Fibroblast of lung (primary cell): Measurements from ENCODE around the gene PCGF1. TPM values are rescaled to one million over a fixed set of nuclear protein-coding genes. Genes with fewer than 3 reads are reported as not detected.

Source experiments
- DNase-seq, 2 donors: peaks; one replicate each; pipeline versions ENCODE4 v3.0.0 to v3.0.0-alpha.2; 2010; ENCODE audit warnings: low read depth in 2 of 2
- H2AFZ ChIP-seq: 2 replicates; pipeline ENCODE4 v1.5.1; 2012; ENCODE audit warnings: low read length, control low read depth, inconsistent platforms
- H3K27ac ChIP-seq: 2 replicates; pipeline ENCODE4 v1.5.1; 2011; ENCODE audit warnings: low read length, control low read depth; ENCODE audit not compliant: insufficient read depth
- H3K27me3 ChIP-seq: 2 replicates; pipeline ENCODE4 v1.5.1; 2011; ENCODE audit warnings: mild to moderate bottlenecking, low read length; ENCODE audit not compliant: control insufficient read depth, insufficient read depth
- H3K36me3 ChIP-seq: 2 replicates; pipeline ENCODE4 v1.5.1; 2011; ENCODE audit warnings: low read length; ENCODE audit not compliant: control insufficient read depth, insufficient read depth
- H3K4me1 ChIP-seq: 2 replicates; pipeline ENCODE4 v1.5.1; 2011; ENCODE audit warnings: low read length; ENCODE audit not compliant: control insufficient read depth, insufficient read depth; ENCODE audit errors: extremely low read depth
- H3K4me2 ChIP-seq: 2 replicates; pipeline ENCODE4 v1.5.1; 2011; ENCODE audit warnings: low read length, control low read depth; ENCODE audit not compliant: insufficient read depth; ENCODE audit errors: extremely low read depth
- H3K4me3 ChIP-seq, 4 experiments: fragments of 200-600 bp in 1 of 4; sonication (generic) in 1 of 4; replicated peaks in 1 of 4; 2 replicates each; pipeline ENCODE4 v1.5.1; 2011 to 2016; ENCODE audit warnings: low read length in 4 of 4, low read depth in 3 of 4, mild to moderate bottlenecking in 3 of 4, control low read depth in 2 of 4, inconsistent platforms in 1 of 4, mixed read lengths in 1 of 4; ENCODE audit not compliant: insufficient read depth in 1 of 4; ENCODE audit errors: control extremely low read depth in 1 of 4
- H3K79me2 ChIP-seq: 2 replicates; pipeline ENCODE4 v1.5.1; 2012; ENCODE audit warnings: mild to moderate bottlenecking, low read length, inconsistent platforms; ENCODE audit not compliant: control insufficient read depth, insufficient read depth
- H3K9ac ChIP-seq: 2 replicates; pipeline ENCODE4 v1.5.1; 2011; ENCODE audit warnings: mild to moderate bottlenecking, low read length, control low read depth; ENCODE audit not compliant: insufficient read depth
- H3K9me3 ChIP-seq: 2 replicates; pipeline ENCODE4 v1.5.1; 2012; ENCODE audit warnings: low read depth, low read length; ENCODE audit not compliant: control insufficient read depth, insufficient read depth
- H4K20me1 ChIP-seq: 2 replicates; pipeline ENCODE4 v1.5.1; 2011; ENCODE audit warnings: low read length; ENCODE audit not compliant: control insufficient read depth, insufficient read depth; ENCODE audit errors: extremely low read depth
- CTCF ChIP-seq, 2 donors: IDR thresholded peaks in 1 of 2; conservative IDR thresholded peaks in 1 of 2; 1 replicate in 1 of 2; 2 replicates in 1 of 2; pipeline ENCODE4 v1.5.1; 2011 to 2012; ENCODE audit warnings: low read length in 2 of 2, control low read depth in 1 of 2, inconsistent platforms in 1 of 2, low read depth in 1 of 2, mild to moderate bottlenecking in 1 of 2
- EZH2 ChIP-seq: IDR thresholded peaks from 2 replicates; pipeline ENCODE4 v1.5.1; 2012; ENCODE audit warnings: low read length, control low read depth, mild to moderate bottlenecking; ENCODE audit errors: missing control alignments
- polyA minus RNA-seq: library from RNA; depleted of rRNA, polyadenylated mRNA; stranded (reverse); fragments of >200 nt; gene quantifications from 2 replicates; pipeline ENCODE4 v1.2.3, GENCODE V29; 2011; ENCODE audit warnings: low replicate concordance
- polyA plus RNA-seq, 2 donors: library from polyadenylated mRNA; depleted of rRNA in 1 of 2; stranded (reverse) in 1 of 2; unstranded in 1 of 2; fragments of >200 nt; gene quantifications; 2 replicates each; pipeline ENCODE4 v1.2.1, GENCODE V29; 2011 to 2012; ENCODE audit warnings: missing spikeins in 1 of 2
- total RNA-seq: library from RNA; depleted of rRNA; stranded (reverse); fragments of >200 nt; gene quantifications from 2 replicates; pipeline ENCODE4 v1.2.1, GENCODE V29; 2014

The PCGF1 gene
- total RNA-seq: 31.3 and 35.5 TPM in 2 replicates
- 23.8 and 25.4 TPM in 2 replicates for polyA plus RNA-seq
- polyA plus RNA-seq (2012): 19.8 and 22.0 TPM in 2 replicates
- 21.2 and 34.4 TPM in 2 replicates for polyA minus RNA-seq

GRCh38 chr2:74507145-74507925 lies at the start of gene PCGF1:
Gene PCGF1, minus strand, starts transcription at chr2:74507695. Its CDS starts 27 bp downstream, at chr2:74507668.
- Histone ChIP-seq H3K36me3 (peaks cover 4% of the 10 kb centered on the region), H2AFZ (peak within 1 kb of the TSS; percentile 95), H3K27ac (peak within 1 kb of the TSS; percentile 99), H3K79me2 (peaks cover 15% of the 10 kb centered on the region), H3K4me1 (peaks cover 10% of the 10 kb centered on the region), H3K27me3 (peaks cover 16% of the 10 kb centered on the region), H3K9me3 (no peaks in the 10 kb centered on the region), H3K9ac (peak within 1 kb of the TSS; percentile 98), H4K20me1 (no peaks in the 10 kb centered on the region), H3K4me3 (peak within 1 kb of the TSS; percentile 64 to 88 (median 80)), H3K4me2 (peak within 1 kb of the TSS; percentile 99)
- TF ChIP-seq EZH2 (no peak), CTCF (conservative IDR thresholded peaks at IDR 0.05 in 1 of 2, IDR thresholded peaks at IDR 0.05 in 1 of 2; ENCODE audit: low read depth in 1 of 2, low read length in 2 of 2) (peak; percentile 19 to 43)
- peak; percentile 96 to 98 for DNase-seq

GRCh38 chr2:74556831-74557370 lies 49.4 kb upstream of the PCGF1 start:
- no peak overlapping the region for H3K4me2 ChIP-seq
- peaks cover 3% of the 10 kb centered on the region for H3K79me2 ChIP-seq
- H4K20me1 ChIP-seq: no peaks in the 10 kb centered on the region
- H3K27ac ChIP-seq: no peak overlapping the region
- peaks cover 4% of the 10 kb centered on the region for H3K4me1 ChIP-seq
- H2AFZ ChIP-seq: no peak overlapping the region
- H3K4me3 ChIP-seq: no peak overlapping the region
- H3K36me3 ChIP-seq: peaks cover 4% of the 10 kb centered on the region
- H3K27me3 ChIP-seq: no peaks in the 10 kb centered on the region
- no peak for DNase-seq
- no peak overlapping the region for H3K9ac ChIP-seq
- no peak for TF ChIP-seq CTCF (conservative IDR thresholded peaks at IDR 0.05 in 1 of 2, IDR thresholded peaks at IDR 0.05 in 1 of 2; ENCODE audit: low read depth in 1 of 2, low read length in 2 of 2)
- no peak for TF ChIP-seq EZH2
- H3K9me3 ChIP-seq: no peaks in the 10 kb centered on the region

- no peak overlapping the region for H2AFZ ChIP-seq
- H3K4me1 ChIP-seq: peaks cover 4% of the 10 kb centered on the region
- TF ChIP-seq CTCF (conservative IDR thresholded peaks at IDR 0.05 in 1 of 2, IDR thresholded peaks at IDR 0.05 in 1 of 2; ENCODE audit: low read depth in 1 of 2, low read length in 2 of 2) (no peak), EZH2 (no peak)
- H3K9me3 ChIP-seq: no peaks in the 10 kb centered on the region
- no peak overlapping the region for H3K27ac ChIP-seq
- H3K79me2 ChIP-seq: peaks cover 3% of the 10 kb centered on the region
- H3K4me2 ChIP-seq: no peak overlapping the region
- no peak for DNase-seq
- no peaks in the 10 kb centered on the region for H3K27me3 ChIP-seq
- H3K4me3 ChIP-seq: no peak overlapping the region
- peaks cover 4% of the 10 kb centered on the region for H3K36me3 ChIP-seq
- H3K9ac ChIP-seq: no peak overlapping the region
- H4K20me1 ChIP-seq: no peaks in the 10 kb centered on the region
Observed at GRCh38 chr2:74556159-74556558, 48.7 kb upstream of the PCGF1 start.
